H9 (cell line): ENCODE results near the gene RCOR2. TPM values are rescaled to one million over a fixed set of nuclear protein-coding genes. Genes with fewer than 3 reads are reported as not detected.

ENCODE experiments used
- DNase-seq: peaks from one replicate; pipeline ENCODE4 v3.0.0-alpha.2; 2017
- H2AFZ ChIP-seq: one replicate; pipeline ENCODE4 v1.6.1; 2013; ENCODE audit warnings: mild to moderate bottlenecking, low read length, control low read depth, moderate library complexity
- H2AK5ac ChIP-seq: 2 replicates; pipeline ENCODE4 v1.6.1; 2013; ENCODE audit warnings: low read length, control low read depth, mixed read lengths; ENCODE audit not compliant: insufficient read length
- H2BK120ac ChIP-seq: one replicate; pipeline ENCODE4 v1.6.1; 2013; ENCODE audit warnings: low read depth, mild to moderate bottlenecking, low read length, control low read depth, inconsistent platforms; ENCODE audit not compliant: poor library complexity, severe bottlenecking
- H2BK12ac ChIP-seq: 2 replicates; pipeline ENCODE4 v1.6.1; 2013; ENCODE audit warnings: low read length, control low read depth, mixed read lengths, low read depth; ENCODE audit not compliant: insufficient read length
- H2BK15ac ChIP-seq: 2 replicates; pipeline ENCODE4 v1.6.1; 2013; ENCODE audit warnings: low read depth, low read length, control low read depth
- H2BK20ac ChIP-seq: one replicate; pipeline ENCODE4 v1.6.1; 2013; ENCODE audit warnings: low read depth, mild to moderate bottlenecking, low read length, control low read depth, inconsistent platforms; ENCODE audit not compliant: poor library complexity, severe bottlenecking
- H2BK5ac ChIP-seq: 2 replicates; pipeline ENCODE4 v1.6.1; 2013; ENCODE audit warnings: low read length, control low read depth, mixed read lengths; ENCODE audit not compliant: insufficient read length
- H3K14ac ChIP-seq: 2 replicates; pipeline ENCODE4 v1.6.1; 2013; ENCODE audit warnings: low read length, control low read depth; ENCODE audit not compliant: insufficient read depth
- H3K18ac ChIP-seq: 2 replicates; pipeline ENCODE4 v1.6.1; 2013; ENCODE audit warnings: low read depth, mild to moderate bottlenecking, mixed read lengths, low read length, control low read depth; ENCODE audit not compliant: insufficient read length
- H3K23ac ChIP-seq: 2 replicates; pipeline ENCODE4 v1.6.1; 2013; ENCODE audit warnings: low read length, control low read depth, mixed read lengths, low read depth; ENCODE audit not compliant: insufficient read length
- H3K23me2 ChIP-seq: 2 replicates; pipeline ENCODE4 v1.6.1; 2013; ENCODE audit warnings: low read depth, mild to moderate bottlenecking, mixed read lengths, low read length, control low read depth; ENCODE audit not compliant: insufficient read length, poor library complexity, severe bottlenecking
- H3K27ac ChIP-seq: 2 replicates; pipeline ENCODE4 v1.5.1; 2013; ENCODE audit warnings: low read length, control low read depth, mixed read lengths, low read depth; ENCODE audit not compliant: insufficient read length
- H3K27me3 ChIP-seq: 2 replicates; pipeline ENCODE4 v1.6.1; 2013; ENCODE audit warnings: low read length, control low read depth, inconsistent platforms; ENCODE audit not compliant: insufficient read depth
- H3K4ac ChIP-seq: 2 replicates; pipeline ENCODE4 v1.6.1; 2013; ENCODE audit warnings: low read depth, mild to moderate bottlenecking, control low read depth, inconsistent platforms, low read length, moderate library complexity
- H3K4me1 ChIP-seq: 2 replicates; pipeline ENCODE4 v1.6.1; 2013; ENCODE audit warnings: low read length, control low read depth, inconsistent platforms; ENCODE audit not compliant: insufficient read depth
- H3K4me2 ChIP-seq: 2 replicates; pipeline ENCODE4 v1.6.1; 2013; ENCODE audit warnings: low read length, control low read depth, mixed read lengths; ENCODE audit not compliant: insufficient read length, insufficient read depth
- H3K56ac ChIP-seq: 2 replicates; pipeline ENCODE4 v1.6.1; 2013; ENCODE audit warnings: low read depth, mild to moderate bottlenecking, mixed read lengths, low read length, control low read depth; ENCODE audit not compliant: insufficient read length
- H3K79me1 ChIP-seq: 2 replicates; pipeline ENCODE4 v1.6.1; 2013; ENCODE audit warnings: low read depth, mild to moderate bottlenecking, moderate library complexity, low read length, control low read depth, inconsistent platforms; ENCODE audit not compliant: insufficient read depth, poor library complexity, severe bottlenecking
- H3K79me2 ChIP-seq: 2 replicates; pipeline ENCODE4 v1.6.1; 2013; ENCODE audit warnings: low read length, control low read depth, inconsistent platforms; ENCODE audit not compliant: insufficient read depth
- H3K9ac ChIP-seq: 2 replicates; pipeline ENCODE4 v1.6.1; 2013; ENCODE audit warnings: low read length, control low read depth, mixed read lengths; ENCODE audit not compliant: insufficient read length; ENCODE audit errors: extremely low read depth
- H3K9me3 ChIP-seq: one replicate; pipeline ENCODE4 v1.6.1; 2013; ENCODE audit warnings: low read depth, low read length, inconsistent platforms; ENCODE audit not compliant: control insufficient read depth
- H3T11ph ChIP-seq: one replicate; pipeline ENCODE4 v1.6.1; 2013; ENCODE audit warnings: mild to moderate bottlenecking, low read length, control low read depth, inconsistent platforms
- H4K20me1 ChIP-seq: one replicate; pipeline ENCODE4 v1.6.1; 2013; ENCODE audit not compliant: control insufficient read depth, insufficient read length, insufficient read depth
- H4K5ac ChIP-seq: 2 replicates; pipeline ENCODE4 v1.6.1; 2013; ENCODE audit warnings: low read depth, mild to moderate bottlenecking, mixed read lengths, low read length, control low read depth; ENCODE audit not compliant: insufficient read length
- H4K8ac ChIP-seq: replicated peaks from 2 replicates; pipeline ENCODE4 v1.6.1; 2013; ENCODE audit warnings: low read length, control low read depth, mixed read lengths, low read depth; ENCODE audit not compliant: insufficient read length
- H4K91ac ChIP-seq: 2 replicates; pipeline ENCODE4 v1.6.1; 2013; ENCODE audit warnings: low read depth, mild to moderate bottlenecking, moderate library complexity, mixed read lengths, low read length, control low read depth; ENCODE audit not compliant: insufficient read length
- H3K27ac Mint-ChIP-seq, 3 experiments: 2 replicates in 2 of 3; 3 replicates in 1 of 3; pipeline ENCODE4 v1.8.0; 2020 to 2021; ENCODE audit warnings: mixed read lengths in 3 of 3, mild to moderate bottlenecking in 1 of 3, moderate library complexity in 1 of 3
- H3K27me3 Mint-ChIP-seq: 2 replicates; pipeline ENCODE4 v1.8.0; 2021; ENCODE audit warnings: low read depth, mild to moderate bottlenecking, moderate library complexity, mixed read lengths
- H3K36me3 Mint-ChIP-seq, 3 experiments: 2 replicates in 2 of 3; 3 replicates in 1 of 3; pipeline ENCODE4 v1.8.0; 2020 to 2021; ENCODE audit warnings: low read depth in 3 of 3, mixed read lengths in 3 of 3; ENCODE audit not compliant: insufficient read depth in 1 of 3
- H3K4me1 Mint-ChIP-seq, 2 experiments: 2 replicates each; pipeline ENCODE4 v1.8.0; 2020; ENCODE audit warnings: mixed read lengths in 2 of 2
- H3K4me3 Mint-ChIP-seq, 2 experiments: 2 replicates in 1 of 2; 3 replicates in 1 of 2; pipeline ENCODE4 v1.8.0; 2020 to 2021; ENCODE audit warnings: mild to moderate bottlenecking in 2 of 2, mixed read lengths in 2 of 2, moderate library complexity in 1 of 2
- H3K9me3 Mint-ChIP-seq, 2 experiments: 2 replicates in 1 of 2; 3 replicates in 1 of 2; pipeline ENCODE4 v1.8.0; 2020; ENCODE audit warnings: mild to moderate bottlenecking in 2 of 2, mixed read lengths in 2 of 2, moderate library complexity in 1 of 2
- WGBS: extraction: QIAGEN DNeasy Blood & Tissue Kit; methylation state at CpG from one replicate; pipeline ENCODE4 v1.1.7; 2013; ENCODE audit warnings: missing lambda C conversion rate, low lambda C conversion rate, mixed read lengths; ENCODE audit not compliant: insufficient read length; ENCODE audit errors: extremely low coverage; 5-methylcytosine and 5-hydroxymethylcytosine counted together
- total RNA-seq: library from RNA; stranded (reverse); gene quantifications from 2 replicates; pipeline ENCODE4 v1.2.1, GENCODE V29; 2021
- TF ChIP-seq, protein P1 (sequence below): fragments of 200-600 bp; sonication (generic); conservative IDR thresholded peaks from 3 replicates; pipeline ENCODE4 v1.8.0; 2021; ENCODE audit warnings: antibody characterized with exemption, mild to moderate bottlenecking

The RCOR2 gene
- total RNA-seq, 1 experiment from 2014 or later = 118 TPM

DNA sequence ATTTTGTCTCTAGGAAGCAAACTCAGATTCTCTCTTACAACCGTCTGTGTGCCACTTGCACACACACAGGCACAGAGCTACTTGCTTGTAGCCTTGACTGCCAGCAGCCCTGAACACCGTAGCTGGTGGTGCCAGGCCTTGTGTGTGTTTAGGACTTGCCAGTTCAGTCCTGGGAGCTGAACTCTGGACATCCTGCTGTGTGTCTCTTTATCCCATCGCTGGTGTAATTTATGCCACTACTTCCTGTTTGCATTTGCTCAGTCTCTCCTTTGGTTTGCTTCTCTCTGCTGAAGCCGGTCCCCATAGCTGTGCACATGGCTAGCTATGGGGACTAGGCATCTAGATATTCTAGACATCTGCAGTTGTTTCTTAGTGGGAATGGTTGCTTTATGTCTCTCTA, 54.0 kb downstream of the RCOR2 start:
- no peak overlapping the region for H3K56ac ChIP-seq
- peak overlapping the region; percentile 2 to 10 (median 5); a peak in 3 of 7 replicates for H3K27ac Mint-ChIP-seq
- H3K79me1 ChIP-seq = peaks cover 3% of the 10 kb centered on the region
- no peaks in the 10 kb centered on the region for H4K20me1 ChIP-seq
- no peak overlapping the region for H2BK120ac ChIP-seq
- H3K23me2 ChIP-seq = no peaks in the 10 kb centered on the region
- no peak overlapping the region for H2BK5ac ChIP-seq
- H2BK20ac ChIP-seq = no peak overlapping the region
- H3K27me3 Mint-ChIP-seq = no peaks in the 10 kb centered on the region
- no peak overlapping the region for H4K91ac ChIP-seq
- no peak overlapping the region for H3K23ac ChIP-seq
- peaks cover 32 to 33% of the 10 kb centered on the region in 2 experiments for H3K4me1 Mint-ChIP-seq
- no peaks in the 10 kb centered on the region for H3K27me3 ChIP-seq
- no peak overlapping the region for H3K18ac ChIP-seq
- H2AFZ ChIP-seq = no peak overlapping the region
- H3K9me3 Mint-ChIP-seq = no peaks in the 10 kb centered on the region
- H3K79me2 ChIP-seq = peaks cover 6% of the 10 kb centered on the region
- H3K27ac ChIP-seq = no peak overlapping the region
- no peak overlapping the region for H3K9ac ChIP-seq
- WGBS = no CpG with 5 or more reads among the region's 4 CpGs
- no peak overlapping the region for H2BK12ac ChIP-seq
- H3T11ph ChIP-seq = no peak overlapping the region
- H2BK15ac ChIP-seq = no peak overlapping the region
- no peak overlapping the region for H3K4me2 ChIP-seq
- H3K4me1 ChIP-seq = no peaks in the 10 kb centered on the region
- TF ChIP-seq, protein P1, sequence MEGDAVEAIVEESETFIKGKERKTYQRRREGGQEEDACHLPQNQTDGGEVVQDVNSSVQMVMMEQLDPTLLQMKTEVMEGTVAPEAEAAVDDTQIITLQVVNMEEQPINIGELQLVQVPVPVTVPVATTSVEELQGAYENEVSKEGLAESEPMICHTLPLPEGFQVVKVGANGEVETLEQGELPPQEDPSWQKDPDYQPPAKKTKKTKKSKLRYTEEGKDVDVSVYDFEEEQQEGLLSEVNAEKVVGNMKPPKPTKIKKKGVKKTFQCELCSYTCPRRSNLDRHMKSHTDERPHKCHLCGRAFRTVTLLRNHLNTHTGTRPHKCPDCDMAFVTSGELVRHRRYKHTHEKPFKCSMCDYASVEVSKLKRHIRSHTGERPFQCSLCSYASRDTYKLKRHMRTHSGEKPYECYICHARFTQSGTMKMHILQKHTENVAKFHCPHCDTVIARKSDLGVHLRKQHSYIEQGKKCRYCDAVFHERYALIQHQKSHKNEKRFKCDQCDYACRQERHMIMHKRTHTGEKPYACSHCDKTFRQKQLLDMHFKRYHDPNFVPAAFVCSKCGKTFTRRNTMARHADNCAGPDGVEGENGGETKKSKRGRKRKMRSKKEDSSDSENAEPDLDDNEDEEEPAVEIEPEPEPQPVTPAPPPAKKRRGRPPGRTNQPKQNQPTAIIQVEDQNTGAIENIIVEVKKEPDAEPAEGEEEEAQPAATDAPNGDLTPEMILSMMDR = no peak
- no peak overlapping the region for H3K4ac ChIP-seq
- H3K4me3 Mint-ChIP-seq = no peak overlapping the region
- no peak overlapping the region for H4K8ac ChIP-seq
- no peak for DNase-seq
- no peak overlapping the region for H4K5ac ChIP-seq
- peaks cover 11 to 15% (median 11%) of the 10 kb centered on the region in 3 experiments for H3K36me3 Mint-ChIP-seq
- H3K14ac ChIP-seq = no peak overlapping the region; the same call in 1 of the 2 replicates
- no peak overlapping the region for H2AK5ac ChIP-seq
- no peaks in the 10 kb centered on the region for H3K9me3 ChIP-seq

Other genes starting within 250 kb of the RCOR2 start
- gene ATL3, start 245.8 kb downstream of the RCOR2 start, total RNA-seq = 24.0 and 25.4 TPM in 2 replicates
- gene RTN3, start 235.7 kb downstream of the RCOR2 start, total RNA-seq = 173 TPM in 2 replicates
- 48.2 and 49.3 TPM in 2 replicates for gene ZFTA, start 148.4 kb downstream of the RCOR2 start, total RNA-seq
- 121 TPM in 2 replicates for gene SPINDOC, start 103.7 kb downstream of the RCOR2 start, total RNA-seq
- gene MARK2, start 78.1 kb downstream of the RCOR2 start, total RNA-seq = 45.7 and 49.6 TPM in 2 replicates
- gene NAA40, start 21.8 kb upstream of the RCOR2 start, total RNA-seq = 43.9 and 44.4 TPM in 2 replicates
- gene COX8A, start 57.5 kb upstream of the RCOR2 start, total RNA-seq = 402 and 429 TPM in 2 replicates
- 114 TPM in 2 replicates for gene OTUB1, start 69.3 kb upstream of the RCOR2 start, total RNA-seq
- 0.24 and 0.31 TPM in 2 replicates for gene FLRT1, start 118.8 kb upstream of the RCOR2 start, total RNA-seq
- gene MACROD1, start 248.9 kb upstream of the RCOR2 start, total RNA-seq = 18.3 and 21.2 TPM in 2 replicates